ENCODE data around the gene TRAPPC1.

The TRAPPC1 gene

DNA sequence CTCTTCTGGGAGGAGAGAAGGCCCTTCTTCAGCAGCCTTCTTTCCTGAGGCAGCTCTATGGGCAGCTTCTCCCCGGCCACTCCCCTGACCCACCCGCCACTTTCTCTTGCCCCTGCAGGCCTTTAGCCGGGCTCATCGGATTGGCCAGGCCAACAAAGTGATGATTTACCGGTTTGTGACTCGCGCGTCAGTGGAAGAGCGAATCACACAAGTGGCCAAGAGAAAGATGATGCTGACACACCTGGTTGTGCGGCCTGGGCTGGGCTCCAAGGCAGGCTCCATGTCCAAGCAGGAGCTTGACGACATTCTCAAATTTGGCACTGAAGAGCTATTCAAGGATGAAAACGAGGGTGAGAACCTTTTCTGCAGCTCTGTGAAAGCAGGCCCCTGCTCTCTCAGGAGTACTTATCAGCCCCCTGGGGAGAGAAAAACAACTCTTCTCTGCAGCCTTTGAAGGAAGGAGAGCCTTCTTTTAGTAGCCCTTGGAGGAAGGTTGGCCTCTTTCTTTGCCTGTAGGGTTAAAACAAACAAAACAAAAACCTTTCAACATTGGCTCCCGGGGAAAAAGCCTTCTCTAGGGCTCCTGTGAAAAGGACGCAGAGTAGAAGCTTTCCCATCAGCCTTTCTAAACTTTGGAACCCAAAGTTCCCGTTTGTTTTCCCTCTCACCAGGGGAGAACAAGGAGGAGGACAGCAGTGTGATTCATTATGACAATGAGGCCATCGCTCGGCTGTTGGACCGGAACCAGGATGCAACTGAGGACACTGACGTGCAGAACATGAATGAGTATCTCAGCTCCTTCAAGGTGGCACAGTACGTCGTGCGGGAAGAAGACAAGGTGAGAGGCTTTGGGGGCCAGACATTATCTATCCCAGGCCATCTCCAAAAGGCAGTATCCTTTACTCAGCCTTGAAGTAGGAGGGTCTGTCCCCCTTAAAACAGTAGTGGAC is 28.3 kb downstream of the TRAPPC1 start:
- DNase-seq (ENCODE audit: low read depth in 2 of 2) = no peak

DNA sequence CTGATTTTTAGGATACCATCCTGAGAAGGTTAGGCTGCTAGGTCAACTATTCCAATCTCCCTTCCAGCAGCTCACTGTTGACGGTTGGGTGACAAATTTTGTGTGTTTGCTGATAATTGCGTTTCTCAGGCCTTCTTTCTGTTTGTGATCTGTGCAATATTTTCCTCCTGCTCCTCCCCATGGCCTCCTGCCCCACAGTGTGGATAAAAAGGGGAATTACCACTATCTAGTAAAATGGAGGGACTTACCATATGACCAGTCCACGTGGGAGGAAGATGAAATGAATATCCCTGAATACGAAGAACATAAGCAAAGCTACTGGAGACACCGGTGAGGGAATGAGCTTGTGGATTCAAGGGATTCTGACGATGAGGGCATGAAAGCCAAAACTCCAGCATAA is 34.0 kb downstream of the TRAPPC1 start:
- DNase-seq (ENCODE audit: low read depth in 2 of 2) = no peak

DNA sequence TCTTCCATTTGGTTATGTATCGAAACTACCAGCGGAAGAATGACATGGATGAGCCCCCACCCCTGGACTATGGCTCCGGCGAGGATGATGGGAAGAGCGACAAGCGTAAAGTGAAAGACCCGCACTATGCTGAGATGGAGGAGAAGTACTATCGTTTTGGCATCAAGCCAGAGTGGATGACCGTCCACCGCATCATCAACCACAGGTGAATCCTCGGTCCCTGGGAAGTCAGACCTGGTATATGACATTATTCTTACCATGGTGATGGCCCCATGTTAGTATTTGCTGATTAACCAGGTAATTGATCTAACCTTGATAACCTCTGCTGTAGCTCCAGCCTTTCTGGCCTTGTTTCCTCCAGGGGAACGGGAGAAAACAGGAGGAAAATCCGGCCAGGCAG is 34.7 kb downstream of the TRAPPC1 start:
- no peak for DNase-seq (ENCODE audit: low read depth in 2 of 2)

DNA sequence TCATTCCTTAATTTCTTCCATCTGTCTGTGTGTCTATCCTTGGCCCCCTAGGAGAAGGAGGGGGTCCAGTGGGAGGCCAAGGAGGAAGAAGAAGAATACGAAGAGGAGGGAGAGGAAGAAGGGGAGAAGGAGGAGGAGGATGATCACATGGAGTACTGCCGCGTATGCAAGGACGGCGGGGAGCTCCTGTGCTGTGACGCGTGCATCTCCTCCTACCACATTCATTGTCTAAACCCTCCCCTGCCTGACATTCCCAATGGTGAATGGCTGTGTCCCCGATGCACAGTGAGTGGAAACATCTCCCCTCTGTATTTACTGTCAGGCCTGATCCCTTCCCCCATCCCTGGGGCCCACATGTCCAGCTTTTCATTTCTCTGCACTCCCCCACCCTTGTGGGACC is 36.9 kb downstream of the TRAPPC1 start:
- DNase-seq (ENCODE audit: low read depth in 2 of 2) = no peak

DNA sequence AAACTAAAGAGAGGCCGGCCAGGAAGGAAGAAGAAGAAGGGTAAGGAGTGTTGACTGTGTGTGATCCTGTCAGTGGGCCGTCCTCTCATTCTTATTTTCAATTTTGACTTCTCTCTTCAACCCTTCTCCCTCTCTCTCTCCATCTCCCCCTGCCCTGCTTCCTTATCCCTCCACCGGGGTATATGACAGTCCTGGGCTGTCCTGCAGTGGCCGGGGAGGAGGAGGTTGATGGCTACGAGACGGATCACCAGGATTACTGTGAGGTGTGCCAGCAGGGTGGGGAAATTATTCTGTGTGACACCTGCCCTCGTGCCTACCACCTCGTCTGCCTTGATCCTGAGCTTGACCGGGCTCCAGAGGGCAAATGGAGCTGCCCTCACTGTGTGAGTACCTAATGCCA is 37.5 kb downstream of the TRAPPC1 start:
- no peak for DNase-seq (ENCODE audit: low read depth in 2 of 2)

DNA sequence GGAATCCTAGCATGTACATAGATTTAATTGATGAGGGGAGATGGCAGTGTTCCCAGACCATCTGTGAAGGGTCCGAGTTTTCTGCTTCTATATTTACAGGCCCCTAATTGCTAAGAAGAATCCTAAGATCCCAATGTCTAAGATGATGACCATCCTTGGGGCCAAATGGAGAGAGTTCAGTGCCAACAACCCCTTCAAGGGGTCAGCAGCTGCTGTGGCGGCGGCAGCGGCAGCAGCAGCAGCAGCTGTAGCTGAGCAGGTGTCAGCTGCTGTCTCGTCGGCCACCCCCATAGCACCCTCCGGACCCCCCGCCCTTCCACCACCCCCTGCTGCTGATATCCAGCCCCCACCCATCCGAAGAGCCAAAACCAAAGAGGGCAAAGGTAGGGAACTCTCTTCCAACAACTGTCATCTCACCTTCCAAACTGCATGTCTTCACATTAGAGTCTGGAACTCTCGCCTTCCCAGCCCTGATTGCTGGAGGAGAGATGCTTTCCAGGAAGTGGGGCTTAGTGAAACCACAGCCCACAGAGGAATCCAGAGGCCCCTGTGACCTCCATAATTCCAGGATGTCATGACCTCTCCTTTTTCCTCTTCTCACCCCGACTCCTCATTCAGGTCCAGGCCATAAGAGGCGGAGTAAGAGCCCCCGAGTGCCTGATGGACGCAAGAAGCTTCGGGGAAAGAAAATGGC is 38.4 kb downstream of the TRAPPC1 start:
- DNase-seq (ENCODE audit: low read depth in 2 of 2) = no peak

DNA sequence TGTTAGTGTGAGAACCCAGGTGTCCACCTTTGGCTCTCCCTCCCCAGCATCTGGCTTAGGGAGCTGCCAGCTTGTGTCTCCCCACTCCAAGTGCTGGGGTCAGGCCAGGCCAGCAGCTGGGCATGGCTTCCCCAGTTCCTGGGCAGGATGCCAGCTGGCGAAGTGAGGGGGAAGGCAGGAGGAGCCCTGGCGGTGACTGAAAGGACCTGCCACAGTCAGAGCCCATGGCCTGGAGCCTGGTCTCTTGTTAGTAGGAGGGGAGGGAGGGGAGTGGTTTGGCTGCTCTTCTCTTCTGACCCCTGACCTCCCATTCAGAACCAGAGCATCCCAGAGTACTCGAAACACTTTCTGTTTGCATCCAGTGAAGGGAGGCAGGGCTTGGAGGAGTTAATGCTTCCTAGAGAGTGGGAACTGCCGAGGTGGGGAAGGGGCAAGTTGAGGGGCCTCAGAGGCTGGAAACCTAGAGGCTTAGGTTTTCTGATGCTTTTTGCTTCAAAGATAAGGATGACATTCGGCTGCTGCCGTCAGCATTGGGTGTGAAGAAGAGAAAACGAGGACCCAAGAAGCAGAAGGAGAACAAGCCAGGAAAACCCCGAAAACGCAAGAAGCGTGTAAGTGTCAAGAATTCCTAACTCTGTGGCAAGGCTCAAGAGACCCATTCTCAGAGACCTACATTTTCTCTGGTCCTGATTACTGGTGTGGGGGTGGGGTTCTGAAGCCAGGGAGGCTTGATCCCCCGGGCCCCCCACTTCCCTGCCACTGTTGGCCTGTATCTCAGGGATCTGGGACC is 42.4 kb downstream of the TRAPPC1 start:
- no peak for DNase-seq (ENCODE audit: low read depth in 2 of 2)

DNA sequence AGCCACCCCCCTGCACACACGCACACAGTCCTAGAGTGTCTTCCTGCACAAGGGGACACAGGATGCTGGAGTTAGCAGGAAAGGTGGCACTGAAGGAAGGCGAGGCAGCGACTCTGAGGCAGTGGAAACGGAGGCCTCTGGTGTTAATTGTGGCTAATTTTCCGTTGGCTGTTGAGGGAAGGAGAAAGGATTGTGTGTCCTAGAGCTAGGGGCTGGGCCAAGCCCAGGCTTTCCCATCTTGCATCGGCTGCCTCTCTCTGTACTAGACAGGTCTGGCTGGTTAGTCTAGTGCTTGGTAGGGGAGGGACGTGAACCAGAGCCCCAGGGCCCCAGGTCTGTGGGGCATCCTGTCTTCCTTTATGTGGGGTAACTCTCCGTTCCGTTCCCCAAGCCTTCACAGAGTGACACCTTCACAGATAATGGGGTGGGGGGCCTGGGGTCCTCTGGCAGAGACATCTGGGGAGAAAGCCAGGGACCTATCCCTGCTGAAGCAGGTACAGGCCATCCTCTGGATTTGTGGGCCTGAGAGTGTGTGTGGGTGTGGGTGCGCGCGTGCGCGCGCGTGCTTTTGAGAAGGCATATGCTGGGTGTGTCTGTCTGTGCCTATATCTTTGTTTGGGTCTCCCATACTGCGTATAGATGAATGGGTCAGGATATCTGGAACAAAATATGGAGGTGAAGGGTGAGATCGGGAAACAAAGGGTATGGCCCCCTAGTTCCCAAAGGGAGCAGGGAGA is 43.4 kb downstream of the TRAPPC1 start, which contains the start of gene CHD3:
CHD3 (plus strand) TSS at position 606 of the 737 bp plus-strand sequence. CDS start 212 bp downstream, outside the sequence.
- peak in 1 of 2 donors; percentile 24 for DNase-seq (ENCODE audit: low read depth in 2 of 2)

DNA sequence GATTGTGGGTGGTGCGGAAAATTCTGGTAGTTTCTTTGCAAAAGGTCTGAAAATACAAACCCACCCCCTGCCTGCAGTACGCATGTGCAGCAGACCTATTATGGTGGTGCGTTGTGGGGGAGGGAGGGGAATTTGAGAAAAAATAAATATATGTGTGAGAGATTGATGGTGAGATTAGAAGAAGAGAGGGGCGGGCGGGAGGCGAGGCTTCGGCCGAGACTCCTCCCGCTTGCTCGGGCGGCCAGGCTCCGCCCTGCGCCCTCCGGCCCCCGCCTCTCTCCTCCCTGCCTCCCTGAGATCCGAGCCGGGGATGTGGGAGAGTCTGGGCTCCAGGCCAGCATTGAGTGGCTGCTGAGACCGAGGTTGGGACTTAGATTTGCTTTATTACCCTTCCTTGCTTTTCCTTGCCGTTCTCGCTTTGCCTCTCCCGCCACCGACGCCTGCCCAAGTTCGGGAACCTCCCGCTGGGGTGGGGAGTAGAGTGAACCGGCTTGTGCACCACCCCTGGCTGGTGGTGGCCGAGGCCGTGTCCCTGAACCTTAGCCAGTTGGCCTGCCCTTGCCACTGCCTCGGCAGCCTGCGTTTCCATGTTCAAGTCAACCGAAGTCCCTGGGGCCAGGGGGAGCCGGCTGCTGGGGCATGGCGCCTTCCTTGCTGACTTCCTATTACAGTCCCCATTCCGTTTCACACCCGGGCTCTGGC is 44.1 kb downstream of the TRAPPC1 start:
- peak; percentile 67 to 79 for DNase-seq (ENCODE audit: low read depth in 2 of 2)

DNA sequence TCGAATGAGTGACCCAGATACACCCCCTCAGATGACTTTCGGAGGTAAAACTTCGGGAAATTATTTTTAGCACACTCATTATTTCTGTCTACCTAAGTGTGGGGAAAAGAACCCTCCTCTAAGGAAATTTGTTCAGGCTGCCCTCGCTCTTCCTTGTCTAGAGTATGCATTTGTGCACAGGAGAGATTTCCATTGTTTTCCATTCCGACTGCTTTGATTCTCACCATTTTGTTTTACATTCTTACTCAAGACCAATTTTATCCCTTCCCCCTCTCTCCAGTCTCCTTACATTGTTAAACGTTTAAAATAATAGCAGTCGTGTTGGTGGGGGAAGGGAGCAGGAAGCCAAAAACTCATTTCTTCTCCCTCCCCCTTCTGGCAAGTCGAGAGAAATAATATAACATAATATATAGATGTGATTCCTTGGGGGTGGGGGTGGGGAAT is 44.7 kb downstream of the TRAPPC1 start:
- DNase-seq (ENCODE audit: low read depth in 2 of 2) = no peak

DNA sequence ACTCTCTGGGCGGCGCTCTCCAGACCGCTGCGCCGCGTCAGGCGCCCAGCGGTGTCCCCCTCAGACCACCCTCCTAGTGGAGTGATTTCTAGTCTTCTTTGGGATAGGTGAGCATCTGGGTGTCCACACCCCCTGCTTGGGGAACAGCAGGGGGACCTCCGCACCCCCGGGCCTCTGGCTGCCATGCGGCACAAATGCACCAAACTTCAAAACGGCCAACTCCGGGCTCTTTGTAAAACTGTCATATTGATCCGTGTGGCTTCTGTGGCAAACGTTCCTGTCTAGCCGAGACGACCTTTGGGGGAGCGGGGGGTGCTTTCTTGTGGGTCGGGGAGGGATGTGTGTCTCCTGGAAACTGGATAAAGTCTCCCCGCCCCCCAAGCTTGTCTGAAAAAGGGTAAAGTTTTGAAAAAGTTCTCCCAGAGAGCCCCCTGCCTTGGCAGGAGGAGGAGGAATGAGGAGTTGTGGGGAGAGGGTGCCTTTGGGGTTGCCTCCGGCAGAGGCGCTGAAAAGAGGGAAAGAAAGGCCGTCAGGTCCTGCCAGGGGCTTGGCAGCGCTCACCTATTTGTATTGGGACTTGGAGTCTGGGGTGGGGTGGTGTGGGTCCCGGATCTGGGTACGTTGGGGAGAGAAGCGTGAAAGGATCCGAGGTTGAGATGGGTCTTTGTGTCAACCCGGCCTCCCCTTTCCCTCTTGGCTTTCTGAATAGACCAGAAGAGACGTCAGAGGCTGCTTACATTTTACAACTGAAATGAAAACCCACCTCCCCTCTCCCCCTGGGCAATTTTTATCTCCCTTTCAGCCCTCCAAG is 45.3 kb downstream of the TRAPPC1 start:
- DNase-seq (ENCODE audit: low read depth in 2 of 2) = peak; percentile 22 to 24

DNA sequence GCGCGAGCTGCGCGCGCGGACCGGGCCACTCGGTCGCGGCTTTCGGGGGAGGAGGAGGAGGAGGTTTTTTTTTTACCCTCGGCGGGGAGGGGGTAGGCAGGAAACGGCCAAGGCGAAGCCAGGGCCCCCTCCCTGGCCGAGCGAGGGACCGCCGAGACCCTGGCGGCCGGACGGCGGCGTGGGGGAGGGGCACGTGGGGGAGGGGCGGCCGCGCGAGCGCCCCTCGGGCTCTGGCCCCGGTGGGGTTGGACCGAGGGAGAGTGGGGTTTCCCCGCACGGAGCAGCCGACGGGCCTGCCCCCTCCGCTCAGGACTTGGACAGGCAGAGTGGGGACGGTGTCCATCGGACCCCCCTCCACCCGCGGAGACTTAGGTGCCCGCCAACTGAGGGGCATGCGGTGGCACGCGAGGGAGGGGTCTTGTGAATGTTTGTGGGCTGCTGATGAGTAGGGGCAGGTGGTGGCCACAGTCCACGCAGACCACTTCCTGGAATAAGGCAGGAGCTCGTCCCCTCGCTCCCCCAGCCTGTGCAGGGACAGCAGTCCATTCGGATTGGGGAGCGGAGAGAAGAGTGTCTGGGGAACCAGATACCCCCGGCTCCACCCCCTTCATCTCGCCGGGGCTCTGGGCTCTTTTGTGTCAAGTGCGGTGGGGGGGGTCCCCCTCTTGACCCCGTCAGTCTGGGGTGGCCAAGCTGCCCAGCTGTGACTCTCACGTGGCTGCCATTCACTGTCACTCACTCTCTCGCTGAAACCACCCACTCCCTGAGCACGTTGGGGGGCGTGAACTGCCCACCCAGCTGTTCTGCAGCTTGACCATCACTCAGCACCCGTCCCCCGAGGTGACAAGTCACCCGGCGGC is 46.1 kb downstream of the TRAPPC1 start:
- DNase-seq (ENCODE audit: low read depth in 2 of 2) = peak; percentile 15 to 20

DNA sequence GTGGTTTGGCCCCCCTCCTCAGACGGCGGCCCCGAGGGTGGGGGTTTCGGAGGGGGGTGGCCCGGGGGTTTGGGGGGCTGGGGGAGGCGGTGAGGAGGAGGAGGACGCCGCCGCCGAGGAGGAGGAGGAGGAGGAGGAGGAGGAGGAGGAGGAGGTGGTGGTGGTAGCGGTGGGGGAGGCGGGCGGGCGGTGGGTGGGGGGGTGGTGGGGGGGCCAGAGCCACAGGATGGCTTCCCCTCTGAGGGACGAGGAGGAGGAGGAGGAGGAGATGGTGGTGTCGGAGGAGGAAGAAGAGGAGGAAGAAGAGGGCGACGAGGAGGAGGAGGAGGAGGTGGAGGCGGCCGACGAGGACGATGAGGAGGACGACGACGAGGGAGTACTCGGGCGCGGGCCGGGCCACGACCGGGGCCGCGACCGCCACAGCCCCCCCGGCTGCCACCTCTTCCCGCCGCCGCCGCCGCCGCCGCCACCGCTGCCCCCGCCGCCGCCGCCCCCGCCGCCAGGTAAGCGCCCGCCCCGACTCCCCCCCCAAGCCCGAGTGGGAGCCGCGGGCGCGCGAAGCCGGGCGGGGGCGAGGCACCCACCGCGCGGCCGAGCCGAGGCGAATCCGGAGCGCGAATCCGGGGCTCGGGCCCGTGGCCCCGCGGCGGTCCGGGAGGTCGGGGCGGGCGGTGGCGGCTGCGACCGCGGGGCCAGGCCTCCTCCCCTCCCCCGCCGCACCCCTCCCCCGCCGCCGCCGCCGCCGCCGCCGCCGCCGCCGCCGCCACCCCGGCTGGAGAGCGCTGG is 47.0 kb downstream of the TRAPPC1 start:
- peak; percentile 11 to 33 for DNase-seq (ENCODE audit: low read depth in 2 of 2)

DNA sequence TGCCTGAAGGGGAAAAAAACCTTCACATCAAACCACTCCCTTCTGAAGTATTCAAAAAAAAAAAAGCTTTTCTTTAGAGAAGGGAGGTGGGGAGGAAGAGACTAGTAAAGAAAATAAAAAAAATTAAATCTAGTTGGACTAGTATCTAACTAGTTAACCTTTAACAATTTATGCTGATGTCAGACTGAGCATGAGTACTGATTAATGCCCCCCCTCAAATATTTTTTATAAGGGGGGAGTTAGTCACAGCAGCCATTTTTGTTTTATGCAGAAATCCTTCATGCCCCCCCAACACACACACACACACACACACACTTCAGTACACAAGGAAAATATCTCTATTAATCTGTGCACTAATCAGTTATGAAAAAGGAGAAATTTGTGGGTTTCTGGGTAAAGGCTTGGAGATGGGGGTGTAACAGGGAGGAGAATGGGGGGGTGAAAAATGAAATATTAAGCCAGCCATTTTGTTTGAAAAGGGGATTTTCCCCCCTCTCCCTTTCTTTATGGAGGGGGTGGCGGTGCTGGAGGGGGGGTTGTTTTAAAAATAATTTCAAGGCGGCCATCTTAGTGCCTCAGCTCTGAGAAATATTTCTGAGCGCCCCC is 47.9 kb downstream of the TRAPPC1 start:
- DNase-seq (ENCODE audit: low read depth in 2 of 2) = no peak

DNA sequence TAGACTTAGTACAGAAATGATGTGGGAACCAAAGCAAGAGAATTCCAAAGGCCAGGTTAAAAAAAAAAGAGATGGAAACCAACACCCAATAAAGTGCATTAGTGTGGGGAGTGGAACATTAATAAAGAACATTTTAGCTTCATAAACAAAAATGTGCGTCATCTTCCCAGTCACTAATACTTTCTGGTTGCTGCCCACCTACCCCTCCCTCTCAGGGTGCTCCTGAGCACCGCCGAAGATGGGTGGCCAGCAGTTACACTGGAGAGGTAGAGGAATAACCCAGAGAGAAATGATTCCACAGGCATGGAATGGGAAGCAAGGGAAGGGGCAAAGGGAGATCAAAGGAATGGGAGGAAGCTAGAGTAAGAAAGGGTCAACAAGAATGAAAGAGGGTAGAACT is 49.1 kb downstream of the TRAPPC1 start:
- no peak for DNase-seq (ENCODE audit: low read depth in 2 of 2)

DNA sequence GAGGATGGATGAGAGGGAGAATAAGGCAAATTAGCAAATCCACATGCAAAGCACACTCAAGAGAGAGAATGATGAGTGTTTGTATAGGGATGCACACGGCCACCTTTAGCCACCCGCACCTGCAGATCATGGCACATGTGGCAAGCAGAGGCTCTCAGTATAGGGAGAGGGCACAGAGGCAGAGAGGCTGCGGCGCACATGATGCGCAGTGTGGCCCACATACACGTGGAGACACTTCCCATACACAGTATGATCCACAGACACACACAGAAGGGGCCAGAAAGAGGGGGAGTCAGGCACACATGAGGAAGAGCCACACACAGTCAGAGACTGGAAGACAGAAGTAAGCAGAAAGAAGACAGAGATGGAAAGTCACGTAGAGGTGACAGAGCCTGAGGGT is 49.7 kb downstream of the TRAPPC1 start:
- no peak for DNase-seq (ENCODE audit: low read depth in 2 of 2)

DNA sequence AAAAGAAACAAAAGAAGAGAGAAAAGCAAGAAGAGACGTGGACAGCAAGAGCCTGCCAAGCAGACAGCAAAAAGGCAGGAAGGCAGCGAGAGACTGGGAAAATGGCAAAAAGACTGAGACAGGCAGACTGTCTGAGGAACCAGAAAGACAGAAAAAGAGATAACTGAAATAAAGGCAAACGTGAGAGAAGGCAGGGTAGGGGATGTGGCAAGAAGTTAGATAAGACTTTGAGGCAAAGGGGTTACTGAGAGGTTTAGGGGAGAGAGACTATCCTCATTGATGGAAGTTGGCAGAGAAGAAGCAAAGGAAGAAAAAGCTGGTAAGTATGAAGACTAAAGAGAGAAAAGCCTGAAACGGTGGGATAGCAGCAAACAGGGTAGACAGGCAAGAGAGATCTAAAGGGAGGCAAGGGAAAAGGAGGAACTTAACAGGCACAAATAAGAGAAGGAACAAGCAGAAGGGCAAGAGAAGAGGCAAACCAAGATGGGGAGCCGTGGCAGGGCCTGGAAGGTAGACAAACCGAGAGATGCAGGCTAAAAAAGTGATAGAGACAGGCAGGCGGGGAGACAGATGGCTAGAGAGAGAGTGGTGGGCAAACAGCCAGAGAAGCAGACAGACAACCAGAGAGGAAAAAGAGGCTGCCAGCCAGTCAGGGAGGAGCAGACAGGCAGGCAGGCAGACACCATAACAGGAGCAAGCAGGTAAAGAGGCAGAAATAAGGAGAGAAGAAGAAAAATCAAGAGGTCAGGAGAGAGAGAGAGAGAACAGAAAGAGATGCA is 50.3 kb downstream of the TRAPPC1 start:
- DNase-seq (ENCODE audit: low read depth in 2 of 2) = no peak
